IPS-20b (cell line): ENCODE results near the gene BEND2.
"Not testable (repeated sequence)": the region's sequence is repeated elsewhere in the genome, so short reads cannot be mapped to it uniquely, and the experiment has no call there.

ENCODE experiments used
- H3K27ac ChIP-seq: one replicate; pipeline ENCODE4 v1.5.1; 2013; ENCODE audit warnings: low read length
- H3K27me3 ChIP-seq: 2 replicates; pipeline ENCODE4 v1.6.1; 2013; ENCODE audit warnings: mild to moderate bottlenecking, low read length, inconsistent platforms; ENCODE audit not compliant: insufficient read depth
- H3K36me3 ChIP-seq: 2 replicates; pipeline ENCODE4 v1.6.1; 2013; ENCODE audit warnings: low read depth, mild to moderate bottlenecking, inconsistent platforms, low read length, moderate library complexity; ENCODE audit not compliant: insufficient read depth
- H3K4me1 ChIP-seq: 2 replicates; pipeline ENCODE4 v1.6.1; 2013; ENCODE audit warnings: mild to moderate bottlenecking, control low read depth, inconsistent platforms, low read length, moderate library complexity; ENCODE audit not compliant: insufficient read depth
- H3K4me3 ChIP-seq: 2 replicates; pipeline ENCODE4 v1.5.1; 2013; ENCODE audit warnings: mild to moderate bottlenecking, low read length, inconsistent platforms
- H3K9ac ChIP-seq: 2 replicates; pipeline ENCODE4 v1.6.1; 2013; ENCODE audit warnings: low read depth, mild to moderate bottlenecking, inconsistent platforms, low read length, moderate library complexity
- H3K9me3 ChIP-seq: 2 replicates; pipeline ENCODE4 v1.6.1; 2013; ENCODE audit warnings: mild to moderate bottlenecking, low read depth, low read length, inconsistent platforms; ENCODE audit not compliant: insufficient read depth

The BEND2 gene

GRCh38 chrX:18220786-18221185 is at the start of gene BEND2:
Gene BEND2, minus strand, starts transcription at chrX:18220886. Its CDS starts 136 bp downstream, at chrX:18220750.
- H3K27ac ChIP-seq, result no peak within 1 kb of the TSS
- H3K4me1 ChIP-seq, result no peaks in the 10 kb centered on the region
- no peaks in the 10 kb centered on the region for H3K9me3 ChIP-seq
- no peak within 1 kb of the TSS for H3K4me3 ChIP-seq
- no peak within 1 kb of the TSS for H3K9ac ChIP-seq
- no peaks in the 10 kb centered on the region for H3K36me3 ChIP-seq
- no peaks in the 10 kb centered on the region for H3K27me3 ChIP-seq

GRCh38 chrX:18255059-18255458 is 34.4 kb upstream of the BEND2 start:
- H3K9me3 ChIP-seq, result no peaks in the 10 kb centered on the region
- H3K4me3 ChIP-seq, result no peak overlapping the region
- H3K27me3 ChIP-seq, result no peaks in the 10 kb centered on the region
- no peak overlapping the region for H3K9ac ChIP-seq
- H3K4me1 ChIP-seq, result peaks cover 11% of the 10 kb centered on the region; the same call in 1 of the 2 replicates
- H3K27ac ChIP-seq, result no peak overlapping the region
- H3K36me3 ChIP-seq, result peaks cover 5% of the 10 kb centered on the region; the same call in 1 of the 2 replicates

- peaks cover 11% of the 10 kb centered on the region; the same call in 1 of the 2 replicates for H3K4me1 ChIP-seq
- no peak overlapping the region for H3K27ac ChIP-seq
- H3K27me3 ChIP-seq, result no peaks in the 10 kb centered on the region
- no peaks in the 10 kb centered on the region for H3K9me3 ChIP-seq
- no peak overlapping the region for H3K9ac ChIP-seq
- H3K4me3 ChIP-seq, result no peak overlapping the region
- H3K36me3 ChIP-seq, result peaks cover 5% of the 10 kb centered on the region; the same call in 1 of the 2 replicates
Observed at GRCh38 chrX:18252644-18253359, 32.1 kb upstream of the BEND2 start.

- H3K4me1 ChIP-seq, H3K27me3 ChIP-seq, H3K9ac ChIP-seq, H3K9me3 ChIP-seq, H3K27ac ChIP-seq, H3K36me3 ChIP-seq, H3K4me3 ChIP-seq: not testable (repeated sequence)
Observed at GRCh38 chrX:18229646-18230045, 9.0 kb upstream of the BEND2 start.

GRCh38 chrX:18228069-18228468 is 7.4 kb upstream of the BEND2 start:
- Histone ChIP-seq H3K4me3 (no peak overlapping the region), H3K27me3 (no peaks in the 10 kb centered on the region), H3K4me1 (no peaks in the 10 kb centered on the region), H3K9me3 (no peaks in the 10 kb centered on the region), H3K36me3 (no peaks in the 10 kb centered on the region), H3K27ac (no peak overlapping the region), H3K9ac (no peak overlapping the region)

GRCh38 chrX:18227458-18227857 is 6.8 kb upstream of the BEND2 start:
- Histone ChIP-seq H3K4me1 (no peaks in the 10 kb centered on the region), H3K9me3 (no peaks in the 10 kb centered on the region), H3K27ac (no peak overlapping the region), H3K36me3 (no peaks in the 10 kb centered on the region), H3K27me3 (no peaks in the 10 kb centered on the region), H3K4me3 (no peak overlapping the region), H3K9ac (no peak overlapping the region)

GRCh38 chrX:18210470-18210869 is 10.2 kb downstream of the BEND2 start:
- H3K4me3 ChIP-seq, result no peak overlapping the region
- H3K9ac ChIP-seq, result no peak overlapping the region
- no peaks in the 10 kb centered on the region for H3K4me1 ChIP-seq
- H3K9me3 ChIP-seq, result no peaks in the 10 kb centered on the region
- H3K36me3 ChIP-seq, result no peaks in the 10 kb centered on the region
- H3K27me3 ChIP-seq, result no peaks in the 10 kb centered on the region
- H3K27ac ChIP-seq, result no peak overlapping the region

- H3K9ac ChIP-seq, result no peak overlapping the region
- no peak overlapping the region for H3K27ac ChIP-seq
Observed at GRCh38 chrX:18206657-18207056, 14.0 kb downstream of the BEND2 start.

GRCh38 chrX:18203631-18204030 is 17.1 kb downstream of the BEND2 start:
- H3K36me3 ChIP-seq, result no peaks in the 10 kb centered on the region
- H3K27ac ChIP-seq, result no peak overlapping the region
- H3K4me1 ChIP-seq, result no peaks in the 10 kb centered on the region
- no peaks in the 10 kb centered on the region for H3K9me3 ChIP-seq
- no peak overlapping the region for H3K4me3 ChIP-seq
- no peaks in the 10 kb centered on the region for H3K27me3 ChIP-seq
- H3K9ac ChIP-seq, result no peak overlapping the region

More at GRCh38 chrX:18206657-18207056, 14.0 kb downstream of the BEND2 start:
- Histone ChIP-seq H3K9me3 (no peaks in the 10 kb centered on the region), H3K27me3 (no peaks in the 10 kb centered on the region), H3K4me1 (no peaks in the 10 kb centered on the region), H3K36me3 (no peaks in the 10 kb centered on the region), H3K4me3 (no peak overlapping the region)

GRCh38 chrX:18194688-18195087 is 26.0 kb downstream of the BEND2 start:
- no peaks in the 10 kb centered on the region for H3K9me3 ChIP-seq
- no peaks in the 10 kb centered on the region for H3K27me3 ChIP-seq

GRCh38 chrX:18179446-18179845 is 41.2 kb downstream of the BEND2 start:
- H3K9ac ChIP-seq, result no peak overlapping the region
- no peaks in the 10 kb centered on the region for H3K4me1 ChIP-seq
- no peaks in the 10 kb centered on the region for H3K27me3 ChIP-seq
- H3K27ac ChIP-seq, result no peak overlapping the region
- no peak overlapping the region for H3K4me3 ChIP-seq
- no peaks in the 10 kb centered on the region for H3K9me3 ChIP-seq
- no peaks in the 10 kb centered on the region for H3K36me3 ChIP-seq

More at GRCh38 chrX:18194688-18195087, 26.0 kb downstream of the BEND2 start:
- Histone ChIP-seq H3K9ac (no peak overlapping the region), H3K27ac (no peak overlapping the region), H3K4me1 (no peaks in the 10 kb centered on the region), H3K36me3 (no peaks in the 10 kb centered on the region), H3K4me3 (no peak overlapping the region)

- H3K4me3 ChIP-seq, result no peak overlapping the region
- H3K27me3 ChIP-seq, result no peaks in the 10 kb centered on the region
- no peaks in the 10 kb centered on the region for H3K9me3 ChIP-seq
- no peaks in the 10 kb centered on the region for H3K4me1 ChIP-seq
- no peak overlapping the region for H3K9ac ChIP-seq
- no peak overlapping the region for H3K27ac ChIP-seq
- no peaks in the 10 kb centered on the region for H3K36me3 ChIP-seq
Observed at GRCh38 chrX:18174971-18175370, 45.7 kb downstream of the BEND2 start.
